Measurements from ENCODE around the gene SIX5. TPM values are rescaled to one million over a fixed set of nuclear protein-coding genes. Genes with fewer than 3 reads are reported as not detected.

The SIX5 gene
- total RNA-seq, 1 experiment from 2014 or later = 27.6 TPM

GRCh38 chr19:45779231-45780145, 10.4 kb upstream of the SIX5 start:
- H3K4me1 ChIP-seq (replicated peaks; ENCODE audit: insufficient read depth) = peaks cover 50% of the 10 kb centered on the region
- H3K4me2 ChIP-seq = peak overlapping the region; percentile 81
- no peak overlapping the region for H2AFZ ChIP-seq
- no peaks in the 10 kb centered on the region for H3K9me3 ChIP-seq (ENCODE audit: insufficient read depth, low read depth)
- no peak for DNase-seq
- H4K20me1 ChIP-seq (ENCODE audit: insufficient read depth) = peaks cover 9% of the 10 kb centered on the region
- H3F3A ChIP-seq (ENCODE audit: insufficient read depth, low read depth) = peaks cover 56% of the 10 kb centered on the region
- no peak overlapping the region for H3K4me3 ChIP-seq
- H3K79me2 ChIP-seq (ENCODE audit: low read depth) = peaks cover 13% of the 10 kb centered on the region
- H3K36me3 ChIP-seq (ENCODE audit: low read depth) = peaks cover 27% of the 10 kb centered on the region
- ChIA-PET POLR2A (ENCODE audit: unreplicated experiment) (no interaction called here), CTCF (no interaction called here)
- H3K27ac ChIP-seq = peak overlapping the region; percentile 81; the same call in 1 of the 2 replicates
- no peaks in the 10 kb centered on the region for H3K9me2 ChIP-seq (ENCODE audit: insufficient read depth)
- H3K27me3 ChIP-seq (ENCODE audit: insufficient read depth, low read depth) = no peaks in the 10 kb centered on the region
- no peak for TF ChIP-seq EZH2 (IDR thresholded peaks at IDR 0.05; ENCODE audit: low read depth)
- TF ChIP-seq CTCF (conservative IDR thresholded peaks at IDR 0.05) = no peak
- intact Hi-C loops (cut with micrococcal nuclease; ENCODE audit: unreplicated experiment) = no loop called here
- no TSS peak for BruUV-seq (replicated peaks)

GRCh38 chr19:45778010-45778661, 9.1 kb upstream of the SIX5 start:
- intact Hi-C loops (cut with micrococcal nuclease; ENCODE audit: unreplicated experiment) = no loop called here
- ChIA-PET CTCF (no interaction called here), POLR2A (ENCODE audit: unreplicated experiment) (no interaction called here)
- H3K4me2 ChIP-seq = no peak overlapping the region
- H3K36me3 ChIP-seq (ENCODE audit: low read depth) = peaks cover 29% of the 10 kb centered on the region
- BruUV-seq (replicated peaks) = no TSS peak
- DNase-seq = no peak
- H3K79me2 ChIP-seq (ENCODE audit: low read depth) = peaks cover 13% of the 10 kb centered on the region
- no peak overlapping the region for H2AFZ ChIP-seq
- H3F3A ChIP-seq (ENCODE audit: insufficient read depth, low read depth) = peaks cover 57% of the 10 kb centered on the region
- H3K4me3 ChIP-seq = no peak overlapping the region
- H4K20me1 ChIP-seq (ENCODE audit: insufficient read depth) = peaks cover 9% of the 10 kb centered on the region
- no peak overlapping the region for H3K27ac ChIP-seq
- no peaks in the 10 kb centered on the region for H3K9me2 ChIP-seq (ENCODE audit: insufficient read depth)
- H3K9me3 ChIP-seq (ENCODE audit: insufficient read depth, low read depth) = no peaks in the 10 kb centered on the region
- no peaks in the 10 kb centered on the region for H3K27me3 ChIP-seq (ENCODE audit: insufficient read depth, low read depth)
- no peak for TF ChIP-seq CTCF (conservative IDR thresholded peaks at IDR 0.05)
- no peak for TF ChIP-seq EZH2 (IDR thresholded peaks at IDR 0.05; ENCODE audit: low read depth)
- H3K4me1 ChIP-seq (replicated peaks; ENCODE audit: insufficient read depth) = peaks cover 36% of the 10 kb centered on the region

GRCh38 chr19:45777395-45777961, 8.4 kb upstream of the SIX5 start:
- Histone ChIP-seq H2AFZ (no peak overlapping the region), H3K27me3 (ENCODE audit: insufficient read depth, low read depth) (no peaks in the 10 kb centered on the region), H3F3A (ENCODE audit: insufficient read depth, low read depth) (peaks cover 60% of the 10 kb centered on the region), H3K27ac (no peak overlapping the region), H4K20me1 (ENCODE audit: insufficient read depth) (peaks cover 9% of the 10 kb centered on the region), H3K9me3 (ENCODE audit: insufficient read depth, low read depth) (no peaks in the 10 kb centered on the region), H3K79me2 (ENCODE audit: low read depth) (peaks cover 13% of the 10 kb centered on the region), H3K36me3 (ENCODE audit: low read depth) (peaks cover 30% of the 10 kb centered on the region), H3K4me3 (no peak overlapping the region), H3K4me2 (no peak overlapping the region), H3K4me1 (replicated peaks; ENCODE audit: insufficient read depth) (peaks cover 30% of the 10 kb centered on the region), H3K9me2 (ENCODE audit: insufficient read depth) (no peaks in the 10 kb centered on the region)
- intact Hi-C loops (cut with micrococcal nuclease; ENCODE audit: unreplicated experiment) = no loop called here
- POLR2A ChIA-PET (ENCODE audit: unreplicated experiment) = no interaction called here
- no peak for TF ChIP-seq CTCF (conservative IDR thresholded peaks at IDR 0.05)
- no peak for TF ChIP-seq EZH2 (IDR thresholded peaks at IDR 0.05; ENCODE audit: low read depth)
- CTCF ChIA-PET = no interaction called here
- BruUV-seq (replicated peaks) = no TSS peak
- no peak for DNase-seq

Data from PC-9 (cell line).